A549 (cell line): Measurements from ENCODE around the gene OCA2.

Experiments
- RCOR1 ChIP-seq: fragments of 150-350 bp; IDR thresholded peaks from 2 replicates; pipeline ENCODE4 v1.6.1; 2014; ENCODE audit warnings: antibody characterized with exemption, low read length, low read depth
- RFX5 ChIP-seq: fragments of 450-650 bp; IDR thresholded peaks from 2 replicates; pipeline ENCODE4 v1.7.1; 2014; ENCODE audit warnings: antibody characterized with exemption, mild to moderate bottlenecking, moderate library complexity
- SMC3 ChIP-seq: fragments of >200 bp; sonication (Bioruptor Twin); formaldehyde crosslinking; IDR thresholded peaks from 3 replicates; pipeline ENCODE4 v1.6.1; 2018; ENCODE audit warnings: inconsistent platforms
- SREBF2 ChIP-seq: fragments of 450-650 bp; IDR thresholded peaks from 2 replicates; pipeline ENCODE4 v1.6.1; 2014; ENCODE audit warnings: mild to moderate bottlenecking, moderate library complexity
- TF ChIP-seq, protein P1 (sequence below): fragments of >200 bp; sonication (Bioruptor Twin); formaldehyde crosslinking; IDR thresholded peaks from 3 replicates; pipeline ENCODE4 v1.5.1; 2016

DNA sequence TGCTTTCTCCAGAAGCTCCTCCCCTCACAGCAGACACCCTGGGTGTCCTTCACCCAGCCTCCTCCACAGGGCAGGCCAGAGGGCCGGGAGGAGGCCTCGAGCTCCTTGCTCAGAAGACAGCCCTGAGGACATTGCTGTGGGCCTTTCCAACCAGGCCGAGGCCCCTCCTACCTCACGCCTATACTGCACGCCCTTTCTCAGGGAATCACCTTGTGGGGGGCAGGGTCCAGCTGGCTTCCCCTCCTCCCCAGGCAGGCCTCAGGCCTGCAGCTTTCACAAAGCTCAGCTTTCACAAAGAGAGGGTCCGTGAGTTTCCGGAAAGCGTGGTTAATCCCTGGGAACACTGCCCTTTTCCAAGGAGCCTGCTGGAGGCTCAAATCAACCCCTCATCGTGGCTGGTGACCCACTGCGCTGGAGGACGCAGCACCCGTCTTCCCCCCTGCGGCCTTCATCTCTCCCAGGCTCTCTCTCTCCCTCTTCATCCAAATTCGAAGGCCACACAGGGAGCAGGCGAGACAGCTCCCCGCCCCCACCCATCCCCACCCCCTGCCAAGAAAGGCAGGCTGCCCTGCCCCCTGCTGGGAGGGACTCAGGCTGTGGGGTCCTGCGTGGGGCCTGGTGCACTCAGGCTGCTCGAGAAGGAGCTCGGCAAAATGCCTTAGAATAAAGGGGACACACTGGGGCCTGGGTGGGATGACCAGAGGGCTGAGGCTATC is 79.4 kb downstream of the OCA2 start:
- TF ChIP-seq, protein P1, sequence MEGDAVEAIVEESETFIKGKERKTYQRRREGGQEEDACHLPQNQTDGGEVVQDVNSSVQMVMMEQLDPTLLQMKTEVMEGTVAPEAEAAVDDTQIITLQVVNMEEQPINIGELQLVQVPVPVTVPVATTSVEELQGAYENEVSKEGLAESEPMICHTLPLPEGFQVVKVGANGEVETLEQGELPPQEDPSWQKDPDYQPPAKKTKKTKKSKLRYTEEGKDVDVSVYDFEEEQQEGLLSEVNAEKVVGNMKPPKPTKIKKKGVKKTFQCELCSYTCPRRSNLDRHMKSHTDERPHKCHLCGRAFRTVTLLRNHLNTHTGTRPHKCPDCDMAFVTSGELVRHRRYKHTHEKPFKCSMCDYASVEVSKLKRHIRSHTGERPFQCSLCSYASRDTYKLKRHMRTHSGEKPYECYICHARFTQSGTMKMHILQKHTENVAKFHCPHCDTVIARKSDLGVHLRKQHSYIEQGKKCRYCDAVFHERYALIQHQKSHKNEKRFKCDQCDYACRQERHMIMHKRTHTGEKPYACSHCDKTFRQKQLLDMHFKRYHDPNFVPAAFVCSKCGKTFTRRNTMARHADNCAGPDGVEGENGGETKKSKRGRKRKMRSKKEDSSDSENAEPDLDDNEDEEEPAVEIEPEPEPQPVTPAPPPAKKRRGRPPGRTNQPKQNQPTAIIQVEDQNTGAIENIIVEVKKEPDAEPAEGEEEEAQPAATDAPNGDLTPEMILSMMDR = no peak
- TF ChIP-seq SREBF2 (no peak), SMC3 (no peak), RCOR1 (no peak), RFX5 (no peak)
